Natural killer cell (primary cell): ENCODE results near the gene ABCD4. TPM values are rescaled to one million over a fixed set of nuclear protein-coding genes. Genes with fewer than 3 reads are reported as not detected.

Experiments used
- ATAC-seq, 3 donors: fragments of 150-1000 bp in 2 of 3; fragments of 200-7000 bp in 1 of 3; cut with Tn5 transposase; 1 replicate in 1 of 3; 2 replicates in 2 of 3; pipeline ENCODE4 v1.10.0; 2021; ENCODE audit warnings: mild to moderate bottlenecking in 2 of 3, moderate library complexity in 2 of 3
- DNase-seq, 2 donors: peaks; one replicate each; pipeline versions ENCODE4 v3.0.0 to v3.0.0-alpha.2; 2013 to 2021; ENCODE audit warnings: mixed read lengths in 1 of 2
- H3K27ac ChIP-seq: one replicate; pipeline ENCODE4 v1.5.1; 2013; ENCODE audit warnings: mild to moderate bottlenecking, low read length
- H3K27me3 ChIP-seq: one replicate; pipeline ENCODE4 v1.6.1; 2013; ENCODE audit warnings: low read length; ENCODE audit not compliant: control insufficient read depth, insufficient read depth
- H3K36me3 ChIP-seq: one replicate; pipeline ENCODE4 v1.6.1; 2013; ENCODE audit warnings: low read length; ENCODE audit not compliant: control insufficient read depth, insufficient read depth
- H3K4me1 ChIP-seq: one replicate; pipeline ENCODE4 v1.6.1; 2013; ENCODE audit warnings: low read length; ENCODE audit not compliant: control insufficient read depth, insufficient read depth
- H3K4me3 ChIP-seq: one replicate; pipeline ENCODE4 v1.5.1; 2013; ENCODE audit warnings: low read length
- H3K9me3 ChIP-seq: one replicate; pipeline ENCODE4 v1.6.1; 2013; ENCODE audit warnings: low read length; ENCODE audit not compliant: control insufficient read depth, insufficient read depth
- H3K27ac Mint-ChIP-seq, 2 donors: one replicate each; pipeline ENCODE4 v1.8.0; 2022; ENCODE audit warnings: mild to moderate bottlenecking in 2 of 2, mixed read lengths in 2 of 2, moderate library complexity in 1 of 2
- H3K27me3 Mint-ChIP-seq, 2 donors: one replicate each; pipeline ENCODE4 v1.8.0; 2022; ENCODE audit warnings: low read depth in 2 of 2, mixed read lengths in 2 of 2
- H3K36me3 Mint-ChIP-seq: one replicate; pipeline ENCODE4 v1.8.0; 2022; ENCODE audit warnings: mixed read lengths
- H3K4me1 Mint-ChIP-seq, 2 donors: one replicate each; pipeline ENCODE4 v1.8.0; 2022; ENCODE audit warnings: mixed read lengths in 2 of 2
- H3K4me3 Mint-ChIP-seq: one replicate; pipeline ENCODE4 v1.8.0; 2022; ENCODE audit warnings: mild to moderate bottlenecking, moderate library complexity, mixed read lengths
- H3K9me3 Mint-ChIP-seq, 2 donors: one replicate each; pipeline ENCODE4 v1.8.0; 2022; ENCODE audit warnings: mixed read lengths in 2 of 2
- WGBS: methylation state at CpG from one replicate; pipeline ENCODE4 v1.1.7; 2013; ENCODE audit warnings: missing lambda C conversion rate; ENCODE audit not compliant: insufficient coverage; 5-methylcytosine and 5-hydroxymethylcytosine counted together
- intact Hi-C: fragments of 100-400 bp; cut with micrococcal nuclease; formaldehyde crosslinking; loops from one replicate; pipeline ENCODE4 v1.14.2; 2022
- total RNA-seq, 4 donors: library from RNA; stranded (reverse); fragments of 120-200 nt in 1 of 4; gene quantifications; one replicate each; pipeline versions ENCODE4 v1.2.3 to v1.2.4, GENCODE V29; 2013 to 2022
- TF ChIP-seq, protein P1 (sequence below): fragments of 200-600 bp; IDR thresholded peaks from one replicate; pipeline ENCODE4 v1.8.0; 2022; ENCODE audit warnings: antibody characterized with exemption

The ABCD4 gene
- total RNA-seq, 3 donors from 2014 or later (not counting 1 experiment from before 2014, with no cell fraction given), result 78.3 to 99.6 (median 92.8) TPM

DNA sequence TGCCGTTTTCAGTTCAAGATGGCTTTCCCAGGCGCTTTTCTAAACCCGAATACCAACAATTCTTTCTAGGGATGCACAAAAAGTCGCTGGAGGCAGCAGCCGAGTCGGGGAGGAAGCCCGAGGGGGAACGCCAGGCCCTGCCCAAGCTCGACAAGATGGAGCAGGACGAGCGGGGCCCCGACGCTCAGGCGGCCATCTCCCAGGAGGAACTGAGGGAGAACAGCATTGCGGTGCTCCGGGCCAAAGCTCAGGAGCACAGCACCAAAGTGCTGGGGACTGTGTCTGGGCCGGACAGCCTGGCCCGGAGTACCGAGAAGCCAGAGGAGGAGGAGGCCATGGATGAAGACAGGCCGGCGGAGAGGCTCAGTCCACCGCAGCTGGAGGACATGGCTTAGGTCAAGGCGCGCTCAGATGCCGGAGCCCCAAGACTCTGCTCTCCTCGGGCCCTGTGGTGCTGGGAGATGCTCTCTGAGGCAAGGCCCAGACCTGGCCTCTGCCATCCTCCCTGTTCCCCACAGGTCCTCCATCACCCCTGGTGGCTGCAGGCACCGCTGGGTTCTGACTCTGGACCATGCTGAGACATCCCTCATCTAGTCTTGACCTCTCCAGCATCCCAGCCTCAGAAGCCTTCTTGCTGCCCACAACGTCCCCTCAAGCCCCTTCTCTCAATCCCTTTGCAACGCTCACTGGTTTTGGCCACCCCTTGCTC is 42.1 kb downstream of the ABCD4 start:
- intact Hi-C loops, result no loop called here
- Mint-ChIP-seq H3K27me3 (no peaks in the 10 kb centered on the region), H3K36me3 (no peaks in the 10 kb centered on the region), H3K9me3 (no peaks in the 10 kb centered on the region), H3K27ac (no peak overlapping the region), H3K4me3 (no peak overlapping the region), H3K4me1 (peaks cover 0 to 6% of the 10 kb centered on the region in 2 donors)
- Histone ChIP-seq H3K27ac (no peak overlapping the region), H3K27me3 (peaks cover 7% of the 10 kb centered on the region), H3K36me3 (no peaks in the 10 kb centered on the region), H3K9me3 (no peaks in the 10 kb centered on the region), H3K4me1 (peaks cover 16% of the 10 kb centered on the region), H3K4me3 (no peak overlapping the region)
- TF ChIP-seq, protein P1, sequence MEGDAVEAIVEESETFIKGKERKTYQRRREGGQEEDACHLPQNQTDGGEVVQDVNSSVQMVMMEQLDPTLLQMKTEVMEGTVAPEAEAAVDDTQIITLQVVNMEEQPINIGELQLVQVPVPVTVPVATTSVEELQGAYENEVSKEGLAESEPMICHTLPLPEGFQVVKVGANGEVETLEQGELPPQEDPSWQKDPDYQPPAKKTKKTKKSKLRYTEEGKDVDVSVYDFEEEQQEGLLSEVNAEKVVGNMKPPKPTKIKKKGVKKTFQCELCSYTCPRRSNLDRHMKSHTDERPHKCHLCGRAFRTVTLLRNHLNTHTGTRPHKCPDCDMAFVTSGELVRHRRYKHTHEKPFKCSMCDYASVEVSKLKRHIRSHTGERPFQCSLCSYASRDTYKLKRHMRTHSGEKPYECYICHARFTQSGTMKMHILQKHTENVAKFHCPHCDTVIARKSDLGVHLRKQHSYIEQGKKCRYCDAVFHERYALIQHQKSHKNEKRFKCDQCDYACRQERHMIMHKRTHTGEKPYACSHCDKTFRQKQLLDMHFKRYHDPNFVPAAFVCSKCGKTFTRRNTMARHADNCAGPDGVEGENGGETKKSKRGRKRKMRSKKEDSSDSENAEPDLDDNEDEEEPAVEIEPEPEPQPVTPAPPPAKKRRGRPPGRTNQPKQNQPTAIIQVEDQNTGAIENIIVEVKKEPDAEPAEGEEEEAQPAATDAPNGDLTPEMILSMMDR, result no peak
- no peak for DNase-seq
- ATAC-seq, result no peak
- WGBS, result 95% methylated on average over 29 of the region's 29 CpGs

DNA sequence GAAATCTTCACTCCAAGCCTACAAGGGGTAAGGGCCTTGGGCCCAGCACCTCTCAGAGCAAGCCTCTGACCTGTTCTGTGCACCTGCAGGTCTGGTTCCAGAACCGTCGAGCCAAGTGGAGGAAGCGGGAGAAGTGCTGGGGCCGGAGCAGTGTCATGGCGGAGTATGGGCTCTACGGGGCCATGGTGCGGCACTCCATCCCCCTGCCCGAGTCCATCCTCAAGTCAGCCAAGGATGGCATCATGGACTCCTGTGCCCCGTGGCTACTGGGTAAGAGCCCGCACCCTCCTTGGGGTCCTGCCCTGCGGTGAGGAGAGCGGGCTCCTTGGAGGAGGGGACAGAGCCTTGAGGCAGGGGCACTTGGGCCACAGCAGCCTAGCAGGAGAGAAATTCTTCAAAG is 43.2 kb downstream of the ABCD4 start:
- Mint-ChIP-seq H3K4me3 (no peak overlapping the region), H3K27ac (no peak overlapping the region), H3K27me3 (no peaks in the 10 kb centered on the region), H3K4me1 (peaks cover 0 to 6% of the 10 kb centered on the region in 2 donors), H3K36me3 (no peaks in the 10 kb centered on the region), H3K9me3 (no peaks in the 10 kb centered on the region)
- H3K27me3 ChIP-seq, result peaks cover 7% of the 10 kb centered on the region
- DNase-seq (no peak), ATAC-seq (no peak)
- no peak overlapping the region for H3K4me3 ChIP-seq
- intact Hi-C loops, result no loop called here
- TF ChIP-seq, protein P1, result no peak
- H3K4me1 ChIP-seq, result peaks cover 16% of the 10 kb centered on the region
- no peaks in the 10 kb centered on the region for H3K9me3 ChIP-seq
- no peaks in the 10 kb centered on the region for H3K36me3 ChIP-seq
- WGBS, result 97% methylated on average over 12 of the region's 12 CpGs
- H3K27ac ChIP-seq, result no peak overlapping the region

DNA sequence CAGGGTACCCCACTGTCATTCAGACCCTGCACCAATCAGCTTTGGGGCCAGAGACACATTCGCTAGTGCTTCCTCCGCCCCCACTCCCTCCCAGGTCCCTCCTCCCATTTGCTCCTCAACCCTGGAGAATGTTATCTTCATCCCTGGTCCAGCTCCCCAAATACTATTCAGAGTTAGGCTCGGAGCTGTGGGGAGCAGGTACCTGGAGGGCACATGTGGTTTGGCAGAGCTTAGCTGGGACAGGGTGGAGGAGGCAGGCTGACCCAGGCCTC is 44.0 kb downstream of the ABCD4 start:
- no peaks in the 10 kb centered on the region for H3K9me3 ChIP-seq
- TF ChIP-seq, protein P1, result no peak
- Mint-ChIP-seq H3K27me3 (no peaks in the 10 kb centered on the region), H3K4me3 (no peak overlapping the region), H3K9me3 (no peaks in the 10 kb centered on the region), H3K4me1 (peaks cover 0 to 6% of the 10 kb centered on the region in 2 donors), H3K27ac (no peak overlapping the region), H3K36me3 (no peaks in the 10 kb centered on the region)
- H3K27me3 ChIP-seq, result peaks cover 7% of the 10 kb centered on the region
- intact Hi-C loops, result no loop called here
- H3K27ac ChIP-seq, result no peak overlapping the region
- H3K4me1 ChIP-seq, result peaks cover 16% of the 10 kb centered on the region
- DNase-seq, result no peak
- no peaks in the 10 kb centered on the region for H3K36me3 ChIP-seq
- 78% methylated on average over 3 of the region's 3 CpGs for WGBS
- ATAC-seq, result no peak
- no peak overlapping the region for H3K4me3 ChIP-seq
